Neutrophil (primary cell): ENCODE measurements around the gene RALGAPA2.

ENCODE experiments used
- H3K27ac ChIP-seq: fragments of 200-600 bp; sonication (generic); 2 replicates; pipeline ENCODE4 v1.5.1; 2016; ENCODE audit warnings: mild to moderate bottlenecking, moderate library complexity
- H3K27me3 ChIP-seq: fragments of 200-600 bp; sonication (generic); 2 replicates; pipeline ENCODE4 v1.6.0; 2016; ENCODE audit warnings: mild to moderate bottlenecking
- H3K36me3 ChIP-seq: fragments of 200-600 bp; sonication (generic); 2 replicates; pipeline ENCODE4 v1.5.1; 2017
- H3K4me1 ChIP-seq, 2 experiments: fragments of 200-600 bp in 1 of 2; sonication (generic) in 1 of 2; 1 replicate in 1 of 2; 2 replicates in 1 of 2; pipeline versions ENCODE4 v1.5.1 to v1.6.1; 2013 to 2016; ENCODE audit warnings: low read depth in 1 of 2, low read length in 1 of 2, mild to moderate bottlenecking in 1 of 2, moderate library complexity in 1 of 2; ENCODE audit not compliant: control insufficient read depth in 1 of 2, insufficient read depth in 1 of 2
- H3K4me3 ChIP-seq, 2 experiments: fragments of 200-600 bp in 1 of 2; sonication (generic) in 1 of 2; 1 replicate in 1 of 2; 2 replicates in 1 of 2; pipeline ENCODE4 v1.5.1; 2013 to 2016; ENCODE audit warnings: low read depth in 1 of 2, low read length in 1 of 2, mild to moderate bottlenecking in 1 of 2, moderate library complexity in 1 of 2
- H3K9me3 ChIP-seq: fragments of 200-600 bp; sonication (generic); 2 replicates; pipeline ENCODE4 v1.5.1; 2016
- TF ChIP-seq, protein P1 (sequence below): fragments of 200-600 bp; sonication (generic); IDR thresholded peaks from 2 replicates; pipeline ENCODE4 v1.5.1; 2016; ENCODE audit warnings: antibody characterized with exemption

The RALGAPA2 gene

DNA sequence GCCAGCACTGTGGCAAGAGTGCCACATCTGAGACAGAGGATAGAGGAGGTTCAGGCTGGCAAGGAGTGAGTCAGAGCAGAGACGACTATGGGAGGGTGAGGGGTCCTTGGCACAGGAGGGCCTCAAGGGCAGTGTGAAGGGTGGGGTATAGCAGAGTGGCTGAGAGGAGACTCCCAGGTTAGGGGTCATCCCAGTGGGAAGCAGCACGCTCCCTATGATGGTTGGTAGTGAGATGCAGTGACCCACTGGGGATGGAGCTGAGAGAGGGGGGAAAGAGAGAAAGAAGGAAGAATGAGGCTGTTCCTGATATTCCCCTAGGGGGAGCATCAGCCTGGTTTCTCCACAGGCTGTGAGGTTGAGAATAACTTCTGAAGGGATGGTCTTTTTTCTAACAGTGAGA, 247.2 kb downstream of the RALGAPA2 start:
- Histone ChIP-seq H3K36me3 (peaks cover 57% of the 10 kb centered on the region), H3K27ac (no peak overlapping the region), H3K9me3 (no peaks in the 10 kb centered on the region), H3K4me3 (no peak overlapping the region), H3K4me1 (no peaks in the 10 kb centered on the region), H3K27me3 (no peaks in the 10 kb centered on the region)
- TF ChIP-seq, protein P1, sequence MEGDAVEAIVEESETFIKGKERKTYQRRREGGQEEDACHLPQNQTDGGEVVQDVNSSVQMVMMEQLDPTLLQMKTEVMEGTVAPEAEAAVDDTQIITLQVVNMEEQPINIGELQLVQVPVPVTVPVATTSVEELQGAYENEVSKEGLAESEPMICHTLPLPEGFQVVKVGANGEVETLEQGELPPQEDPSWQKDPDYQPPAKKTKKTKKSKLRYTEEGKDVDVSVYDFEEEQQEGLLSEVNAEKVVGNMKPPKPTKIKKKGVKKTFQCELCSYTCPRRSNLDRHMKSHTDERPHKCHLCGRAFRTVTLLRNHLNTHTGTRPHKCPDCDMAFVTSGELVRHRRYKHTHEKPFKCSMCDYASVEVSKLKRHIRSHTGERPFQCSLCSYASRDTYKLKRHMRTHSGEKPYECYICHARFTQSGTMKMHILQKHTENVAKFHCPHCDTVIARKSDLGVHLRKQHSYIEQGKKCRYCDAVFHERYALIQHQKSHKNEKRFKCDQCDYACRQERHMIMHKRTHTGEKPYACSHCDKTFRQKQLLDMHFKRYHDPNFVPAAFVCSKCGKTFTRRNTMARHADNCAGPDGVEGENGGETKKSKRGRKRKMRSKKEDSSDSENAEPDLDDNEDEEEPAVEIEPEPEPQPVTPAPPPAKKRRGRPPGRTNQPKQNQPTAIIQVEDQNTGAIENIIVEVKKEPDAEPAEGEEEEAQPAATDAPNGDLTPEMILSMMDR = no peak

DNA sequence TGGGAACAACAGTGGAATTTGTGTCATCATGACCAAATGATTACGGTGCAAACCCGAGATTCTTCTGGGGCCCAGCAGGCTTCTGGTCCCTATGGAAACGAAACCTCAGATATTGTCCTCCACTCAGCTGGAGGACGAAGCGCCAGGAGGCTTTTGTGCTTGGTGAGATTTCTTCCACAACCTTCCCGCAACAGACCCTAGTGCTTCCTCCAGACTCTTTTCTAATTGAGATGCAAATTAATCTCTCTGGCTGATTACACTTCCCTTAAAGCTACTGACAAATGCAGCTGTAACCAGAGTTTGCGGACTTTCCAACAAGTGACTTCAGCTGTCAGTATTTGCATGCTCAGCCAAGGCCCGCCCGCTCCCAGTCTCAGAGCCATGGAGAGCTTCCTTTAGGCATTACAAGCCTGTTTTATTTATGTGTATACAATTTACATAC, 248.5 kb downstream of the RALGAPA2 start:
- no peak overlapping the region for H3K4me3 ChIP-seq
- no peaks in the 10 kb centered on the region for H3K9me3 ChIP-seq
- H3K36me3 ChIP-seq = peaks cover 59% of the 10 kb centered on the region
- no peaks in the 10 kb centered on the region for H3K4me1 ChIP-seq
- no peaks in the 10 kb centered on the region for H3K27me3 ChIP-seq
- TF ChIP-seq, protein P1 = no peak
- no peak overlapping the region for H3K27ac ChIP-seq

DNA sequence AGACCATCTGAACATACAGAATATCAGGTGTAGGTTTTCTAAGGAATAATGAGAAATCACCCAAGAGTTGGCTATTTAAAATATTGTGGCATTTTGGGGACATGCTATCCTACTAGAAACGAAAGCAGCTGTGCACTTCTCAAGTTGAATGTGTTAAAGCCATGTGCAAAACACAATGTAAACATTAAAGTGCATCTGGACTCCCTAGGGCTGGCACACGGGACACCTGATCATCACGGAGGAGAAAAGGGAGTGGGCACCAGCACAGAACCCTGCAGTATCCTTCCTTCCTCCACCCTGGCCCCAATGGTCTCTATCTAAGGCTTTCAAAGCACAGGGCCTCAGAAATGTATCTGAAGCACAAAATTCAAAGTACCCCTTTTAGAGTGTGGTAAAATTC, 250.3 kb downstream of the RALGAPA2 start:
- no peaks in the 10 kb centered on the region for H3K9me3 ChIP-seq
- peaks cover 54% of the 10 kb centered on the region for H3K36me3 ChIP-seq
- no peaks in the 10 kb centered on the region for H3K4me1 ChIP-seq
- H3K27me3 ChIP-seq = no peaks in the 10 kb centered on the region
- no peak overlapping the region for H3K4me3 ChIP-seq
- TF ChIP-seq, protein P1 = no peak
- H3K27ac ChIP-seq = no peak overlapping the region

DNA sequence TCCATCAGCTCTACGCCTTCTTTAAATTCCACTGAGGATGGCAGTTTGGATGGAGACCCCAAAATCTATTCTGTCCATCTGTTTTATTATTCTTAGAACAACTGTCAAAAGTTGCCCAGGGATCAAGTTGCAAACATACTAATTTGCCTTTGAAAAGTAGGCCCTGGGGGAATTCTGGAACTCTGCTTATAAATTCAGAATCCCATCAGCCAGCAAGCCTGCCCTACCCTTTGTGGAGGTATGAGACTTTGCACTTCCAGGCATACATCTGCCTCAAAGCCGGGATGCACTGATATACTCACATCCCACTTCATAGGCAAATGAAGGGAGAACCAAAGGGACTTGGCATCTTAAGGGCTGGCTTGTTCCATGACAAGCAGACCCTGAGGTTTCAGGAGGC, 250.9 kb downstream of the RALGAPA2 start:
- TF ChIP-seq, protein P1 = no peak

DNA sequence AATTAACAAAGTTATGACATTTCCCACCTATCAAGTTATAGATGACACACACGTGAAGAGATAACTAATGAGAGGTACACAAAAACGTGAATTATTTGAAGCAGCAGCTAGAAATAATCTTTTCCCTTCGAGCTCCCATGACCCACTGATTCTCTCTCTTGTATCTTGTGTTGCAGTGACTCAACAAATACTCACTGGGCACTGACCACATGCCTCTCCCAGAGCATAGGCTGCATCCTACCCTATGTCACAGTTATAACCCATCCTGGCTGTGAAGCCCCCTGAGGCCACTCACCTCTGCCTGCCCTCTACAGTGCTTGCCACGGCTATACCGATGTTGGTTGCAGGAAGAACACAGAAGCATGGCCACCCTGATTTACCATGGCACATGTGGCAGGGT, 252.7 kb downstream of the RALGAPA2 start:
- Histone ChIP-seq H3K27me3 (no peaks in the 10 kb centered on the region), H3K9me3 (no peaks in the 10 kb centered on the region)
- TF ChIP-seq, protein P1 = no peak

More for the DNA sequence above, 250.9 kb downstream of the RALGAPA2 start:
- Histone ChIP-seq H3K27me3 (no peaks in the 10 kb centered on the region), H3K4me3 (no peak overlapping the region), H3K4me1 (peaks cover 4 to 5% of the 10 kb centered on the region in 2 experiments), H3K36me3 (peaks cover 54% of the 10 kb centered on the region), H3K27ac (no peak overlapping the region), H3K9me3 (no peaks in the 10 kb centered on the region)

More for the DNA sequence above, 252.7 kb downstream of the RALGAPA2 start:
- peaks cover 48% of the 10 kb centered on the region for H3K36me3 ChIP-seq
- H3K4me1 ChIP-seq = peaks cover 12 to 13% of the 10 kb centered on the region in 2 experiments
- no peak overlapping the region for H3K4me3 ChIP-seq
- H3K27ac ChIP-seq = no peak overlapping the region
